PC-3 (cell line): Measurements from ENCODE around the gene LY86. TPM values are rescaled to one million over a fixed set of nuclear protein-coding genes. Genes with fewer than 3 reads are reported as not detected.

Experiments used
- ATAC-seq: fragments of 200-7000 bp; cut with Tn5 transposase; 2 replicates; pipeline ENCODE4 v1.9.1; 2020; ENCODE audit warnings: mild to moderate bottlenecking, moderate library complexity
- BruUV-seq: library from RNA; stranded (reverse); fragments of 400-500 nt; replicated peaks from 2 replicates; lab custom pipeline; 2021; lab: Mats Ljungman, UMichigan
- CTCF ChIA-PET: fragments of 300-600 bp; sonication (Branson Sonifier 250); formaldehyde crosslinking; loops from one replicate; lab custom pipeline; 2022; ENCODE audit warnings: antibody characterized with exemption; lab: Charles Lee
- POLR2A ChIA-PET: fragments of 300-600 bp; sonication (Branson Sonifier 250); formaldehyde crosslinking; loops from one replicate; lab custom pipeline; 2022; ENCODE audit warnings: antibody characterized with exemption; ENCODE audit not compliant: unreplicated experiment; lab: Charles Lee
- DNase-seq: peaks from one replicate; pipeline ENCODE4 v3.0.0-alpha.2; 2015
- H2AFZ ChIP-seq: fragments of 300-600 bp; sonication (generic); 2 replicates; pipeline ENCODE4 v1.6.0; 2016; ENCODE audit warnings: antibody characterized with exemption, low read length
- H3F3A ChIP-seq: fragments of 300-600 bp; sonication (generic); one replicate; pipeline ENCODE4 v1.6.0; 2017; ENCODE audit warnings: antibody characterized with exemption, low read length, control low read depth, mild to moderate bottlenecking; ENCODE audit not compliant: unreplicated experiment
- H3K27ac ChIP-seq: fragments of 300-600 bp; sonication (generic); 2 replicates; pipeline ENCODE4 v1.5.1; 2016; ENCODE audit warnings: mild to moderate bottlenecking, low read length
- H3K27me3 ChIP-seq: fragments of 300-600 bp; sonication (generic); 2 replicates; pipeline ENCODE4 v1.6.1; 2016; ENCODE audit warnings: low read length, mixed read lengths
- H3K36me3 ChIP-seq: fragments of 300-600 bp; sonication (generic); 2 replicates; pipeline ENCODE4 v1.6.1; 2016; ENCODE audit warnings: low read depth, mixed run types, low read length, mixed read lengths
- H3K4me1 ChIP-seq: fragments of 300-600 bp; sonication (generic); 2 replicates; pipeline ENCODE4 v1.5.1; 2016; ENCODE audit warnings: low read length; ENCODE audit not compliant: insufficient read depth
- H3K4me2 ChIP-seq: fragments of 300-600 bp; sonication (generic); 2 replicates; pipeline ENCODE4 v1.6.0; 2016; ENCODE audit warnings: low read length
- H3K4me3 ChIP-seq: fragments of 300-600 bp; sonication (generic); 2 replicates; pipeline ENCODE4 v1.5.1; 2016; ENCODE audit warnings: mild to moderate bottlenecking, low read length, mixed read lengths
- H3K79me2 ChIP-seq: fragments of 300-600 bp; sonication (generic); 2 replicates; pipeline ENCODE4 v1.6.1; 2017; ENCODE audit warnings: low read length, mixed read lengths
- H3K9ac ChIP-seq: fragments of 300-600 bp; sonication (generic); 2 replicates; pipeline ENCODE4 v1.6.0; 2016; ENCODE audit warnings: mild to moderate bottlenecking, low read length
- H3K9me2 ChIP-seq: fragments of 300-600 bp; sonication (generic); replicated peaks from 2 replicates; pipeline ENCODE4 v1.6.1; 2016; ENCODE audit warnings: mixed run types, low read length, mixed read lengths
- H3K9me3 ChIP-seq: fragments of 300-600 bp; sonication (generic); 2 replicates; pipeline ENCODE4 v1.6.1; 2016; ENCODE audit warnings: low read length, mixed read lengths
- H4K20me1 ChIP-seq: fragments of 300-600 bp; sonication (generic); 2 replicates; pipeline ENCODE4 v1.6.1; 2016; ENCODE audit warnings: low read length, mixed read lengths
- CTCF ChIP-seq: fragments of 300-600 bp; sonication (generic); conservative IDR thresholded peaks from 2 replicates; pipeline ENCODE4 v1.5.1; 2017; ENCODE audit warnings: antibody characterized with exemption, low read depth, mild to moderate bottlenecking, low read length
- EZH2 ChIP-seq: fragments of 300-600 bp; sonication (generic); IDR thresholded peaks from one replicate; pipeline ENCODE4 v1.6.1; 2017; ENCODE audit warnings: antibody characterized with exemption, mild to moderate bottlenecking, low read length; ENCODE audit not compliant: unreplicated experiment
- EZH2phosphoT487 ChIP-seq: fragments of 300-600 bp; sonication (generic); IDR thresholded peaks from 2 replicates; pipeline ENCODE4 v1.6.1; 2018; ENCODE audit warnings: mild to moderate bottlenecking, antibody characterized with exemption, low read length, borderline replicate concordance
- intact Hi-C: fragments of 100-400 bp; cut with micrococcal nuclease; formaldehyde crosslinking; loops from 2 replicates; pipeline ENCODE4 v1.9.0; 2023
- total RNA-seq: library from RNA; depleted of rRNA; stranded (reverse); fragments of >200 nt; gene quantifications from 2 replicates; pipeline ENCODE4 v1.2.3, GENCODE V29; 2014

The LY86 gene
- total RNA-seq, 1 experiment from 2014 or later = not detected

- H3K79me2 ChIP-seq = no peaks in the 10 kb centered on the region
- H3K27me3 ChIP-seq = peaks cover 72% of the 10 kb centered on the region
- no peak overlapping the region for H2AFZ ChIP-seq
- no peaks in the 10 kb centered on the region for H3F3A ChIP-seq
- H3K9ac ChIP-seq = no peak overlapping the region
- BruUV-seq = no TSS peak
- H3K9me2 ChIP-seq = no peaks in the 10 kb centered on the region
- H3K4me2 ChIP-seq = no peak overlapping the region
- no peak for DNase-seq
- no peak for ATAC-seq
- H3K4me3 ChIP-seq = no peak overlapping the region
- no peaks in the 10 kb centered on the region for H4K20me1 ChIP-seq
- no peaks in the 10 kb centered on the region for H3K9me3 ChIP-seq
- TF ChIP-seq EZH2phosphoT487 (no peak), EZH2 (no peak), CTCF (no peak)
- intact Hi-C loops = no loop called here
- no peak overlapping the region for H3K27ac ChIP-seq
- ChIA-PET POLR2A (no interaction called here), CTCF (no interaction called here)
- no peaks in the 10 kb centered on the region for H3K36me3 ChIP-seq
- no peaks in the 10 kb centered on the region for H3K4me1 ChIP-seq
Measured at GRCh38 chr6:6569096-6569810, 19.3 kb upstream of the LY86 start.

- ChIA-PET CTCF (no interaction called here), POLR2A (no interaction called here)
- Histone ChIP-seq H4K20me1 (no peaks in the 10 kb centered on the region), H3K36me3 (no peaks in the 10 kb centered on the region), H3K27me3 (peaks cover 73% of the 10 kb centered on the region), H3K4me2 (no peak overlapping the region), H3K9me2 (no peaks in the 10 kb centered on the region), H3K9me3 (no peaks in the 10 kb centered on the region), H2AFZ (no peak overlapping the region), H3K9ac (no peak overlapping the region), H3K27ac (no peak overlapping the region), H3K4me3 (no peak overlapping the region), H3F3A (no peaks in the 10 kb centered on the region), H3K79me2 (no peaks in the 10 kb centered on the region), H3K4me1 (no peaks in the 10 kb centered on the region)
- intact Hi-C loops = no loop called here
- DNase-seq = no peak
- ATAC-seq = no peak
- TF ChIP-seq CTCF (no peak), EZH2phosphoT487 (no peak), EZH2 (no peak)
- BruUV-seq = no TSS peak
Measured at GRCh38 chr6:6569811-6570164, 18.7 kb upstream of the LY86 start.

DNA sequence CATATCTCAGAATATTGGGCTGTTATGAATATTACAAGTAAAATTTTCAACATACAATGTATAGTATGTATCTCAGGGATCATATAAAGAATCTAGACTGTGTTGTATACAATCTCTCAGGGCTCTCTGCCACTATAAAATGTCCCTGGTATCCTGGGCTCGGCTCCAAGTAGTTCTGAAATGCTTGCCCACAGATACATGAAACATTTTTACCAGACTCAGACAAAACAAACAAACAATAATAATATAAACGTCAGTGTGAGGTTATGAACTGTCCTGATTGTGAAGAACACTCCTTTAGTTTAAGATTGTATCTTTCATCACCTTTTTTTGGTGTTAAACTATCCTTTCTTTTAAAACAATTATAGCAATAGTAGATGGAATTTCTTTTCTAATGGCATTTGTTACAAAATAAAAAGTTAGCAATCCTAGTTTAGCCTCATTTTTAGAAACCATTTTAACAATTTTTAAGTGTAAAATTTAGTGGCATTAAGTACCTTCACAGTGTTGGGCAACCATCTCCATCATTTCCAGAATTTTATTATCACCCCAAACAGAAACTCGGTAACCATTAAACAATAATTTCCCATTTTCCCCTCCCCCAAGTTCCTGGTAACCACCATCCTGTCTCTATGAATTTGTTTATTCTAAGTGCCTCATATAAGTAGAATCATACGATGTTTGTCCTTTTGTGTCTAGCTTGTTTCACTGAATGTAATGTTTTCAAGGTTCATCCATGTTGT is 17.4 kb upstream of the LY86 start:
- no peak for ATAC-seq

More for the DNA sequence above, 17.4 kb upstream of the LY86 start:
- intact Hi-C loops = no loop called here
- no peak for DNase-seq
- Histone ChIP-seq H3K27me3 (peaks cover 80% of the 10 kb centered on the region), H3K9ac (no peak overlapping the region), H3K79me2 (no peaks in the 10 kb centered on the region), H2AFZ (no peak overlapping the region), H3K4me3 (no peak overlapping the region), H4K20me1 (no peaks in the 10 kb centered on the region), H3K27ac (no peak overlapping the region), H3K4me2 (no peak overlapping the region), H3K9me2 (no peaks in the 10 kb centered on the region), H3K36me3 (no peaks in the 10 kb centered on the region), H3F3A (no peaks in the 10 kb centered on the region), H3K9me3 (no peaks in the 10 kb centered on the region), H3K4me1 (no peaks in the 10 kb centered on the region)
- no TSS peak for BruUV-seq
- ChIA-PET CTCF (no interaction called here), POLR2A (no interaction called here)
- TF ChIP-seq EZH2phosphoT487 (no peak), CTCF (no peak), EZH2 (no peak)
